Thymus (tissue), 11 donors: Measurements from ENCODE around the gene CCSER1. TPM values are rescaled to one million over a fixed set of nuclear protein-coding genes. Genes with fewer than 3 reads are reported as not detected.

Source experiments
- DNase-seq, 9 donors: peaks; one replicate each; pipeline ENCODE4 v3.0.0-alpha.2; 2013; ENCODE audit warnings: low spot score in 9 of 9, low read depth in 6 of 9, missing footprints in 1 of 9
- H3K27ac ChIP-seq, 2 donors: one replicate each; pipeline ENCODE4 v1.5.1; 2013; ENCODE audit warnings: control low read depth in 1 of 2, low read depth in 1 of 2, low read length in 1 of 2, mild to moderate bottlenecking in 1 of 2, moderate library complexity in 1 of 2
- H3K27me3 ChIP-seq, 2 donors: one replicate each; pipeline ENCODE4 v1.5.1; 2013; ENCODE audit warnings: low read length in 1 of 2; ENCODE audit not compliant: control insufficient read depth in 2 of 2, insufficient read depth in 1 of 2
- H3K36me3 ChIP-seq, 2 donors: one replicate each; pipeline ENCODE4 v1.5.1; 2013; ENCODE audit warnings: low read length in 1 of 2, mild to moderate bottlenecking in 1 of 2, moderate library complexity in 1 of 2; ENCODE audit not compliant: control insufficient read depth in 2 of 2, insufficient read depth in 2 of 2
- H3K4me1 ChIP-seq, 2 donors: one replicate each; pipeline ENCODE4 v1.5.1; 2013; ENCODE audit warnings: low read length in 2 of 2; ENCODE audit not compliant: control insufficient read depth in 2 of 2, insufficient read depth in 2 of 2
- H3K4me3 ChIP-seq, 2 donors: one replicate each; pipeline ENCODE4 v1.5.1; 2013; ENCODE audit warnings: low read length in 2 of 2, control low read depth in 1 of 2, mild to moderate bottlenecking in 1 of 2
- H3K9me3 ChIP-seq, 2 donors: one replicate each; pipeline ENCODE4 v1.5.1; 2013; ENCODE audit warnings: low read length in 1 of 2, mild to moderate bottlenecking in 1 of 2; ENCODE audit not compliant: control insufficient read depth in 2 of 2, insufficient read depth in 1 of 2
- WGBS: extraction: QIAGEN DNeasy Blood & Tissue Kit; methylation state at CpG from one replicate; pipeline ENCODE4 v1.1.7; 2013; 5-methylcytosine and 5-hydroxymethylcytosine counted together
- polyA plus RNA-seq: library from polyadenylated mRNA; stranded (reverse); fragments of 200-250 nt; gene quantifications from one replicate; pipeline ENCODE4 v1.2.3, GENCODE V29; 2013
- total RNA-seq: library from RNA; stranded (reverse); fragments of 120-200 nt; gene quantifications from one replicate; pipeline ENCODE4 v1.2.4, GENCODE V29; 2013
- donor health status: healthy.

Gene CCSER1
- total and polyA plus RNA-seq, 2 donors: 2.0 to 8.7 TPM

GRCh38 chr4:90584051-90584450 is 456.9 kb downstream of the CCSER1 start:
- H3K4me1 ChIP-seq: no peaks in the 10 kb centered on the region
- H3K9me3 ChIP-seq: no peaks in the 10 kb centered on the region
- no peak for DNase-seq
- no peaks in the 10 kb centered on the region for H3K36me3 ChIP-seq
- WGBS: 64% methylated on average over 2 of the region's 2 CpGs
- H3K27me3 ChIP-seq: no peaks in the 10 kb centered on the region
- no peak overlapping the region for H3K27ac ChIP-seq
- H3K4me3 ChIP-seq: no peak overlapping the region

GRCh38 chr4:90585961-90586360 is 458.8 kb downstream of the CCSER1 start:
- H3K4me3 ChIP-seq: no peak overlapping the region
- 94% methylated on average over 8 of the region's 8 CpGs for WGBS

DNA sequence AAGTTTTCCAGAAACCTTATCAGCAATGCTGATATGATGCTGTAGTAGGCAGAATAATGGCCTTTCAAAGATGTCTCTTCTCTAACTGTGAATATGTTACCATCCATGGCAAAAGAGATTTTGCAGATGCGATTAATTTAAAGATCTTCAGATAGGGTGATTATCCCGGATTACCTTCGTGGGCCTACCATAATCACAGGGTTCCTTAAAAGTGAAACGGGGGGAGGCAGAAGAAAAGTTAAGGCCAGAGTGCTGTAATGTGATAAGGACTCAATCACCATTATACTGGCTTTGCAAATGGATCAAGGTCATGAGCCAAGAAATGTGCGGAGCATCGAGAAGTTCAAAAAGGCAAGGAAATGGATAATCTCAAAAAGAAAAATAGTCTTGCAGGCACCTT is 459.6 kb downstream of the CCSER1 start:
- Histone ChIP-seq H3K4me1 (no peaks in the 10 kb centered on the region), H3K36me3 (no peaks in the 10 kb centered on the region), H3K27ac (no peak overlapping the region), H3K4me3 (no peak overlapping the region), H3K27me3 (no peaks in the 10 kb centered on the region), H3K9me3 (no peaks in the 10 kb centered on the region)
- 98% methylated on average over 6 of the region's 6 CpGs for WGBS
- no peak for DNase-seq

More at GRCh38 chr4:90585961-90586360, 458.8 kb downstream of the CCSER1 start:
- Histone ChIP-seq H3K27ac (no peak overlapping the region), H3K27me3 (no peaks in the 10 kb centered on the region), H3K9me3 (no peaks in the 10 kb centered on the region), H3K4me1 (no peaks in the 10 kb centered on the region), H3K36me3 (no peaks in the 10 kb centered on the region)
- DNase-seq: no peak

GRCh38 chr4:90597927-90598326 is 470.7 kb downstream of the CCSER1 start:
- 93% methylated on average over 4 of the region's 4 CpGs for WGBS
- no peak for DNase-seq

DNA sequence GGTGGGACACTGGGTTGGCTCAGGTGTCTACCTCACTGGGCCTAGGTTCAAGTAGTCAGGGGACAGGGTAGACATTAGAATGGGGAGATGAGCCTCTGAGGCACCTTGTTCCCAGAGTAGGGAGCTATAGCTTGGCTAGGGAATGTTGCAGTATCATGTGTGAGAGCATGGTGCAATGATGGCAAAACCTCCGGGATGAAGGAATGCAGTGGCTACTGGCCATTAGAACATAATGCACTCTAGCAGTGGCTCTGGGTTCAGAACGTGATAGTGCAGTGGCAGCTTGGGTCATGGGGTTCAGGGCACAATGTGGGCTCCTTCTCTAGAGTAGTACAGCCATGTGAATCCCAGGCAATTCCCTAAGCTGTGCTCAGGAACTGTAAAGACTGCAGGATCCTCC is 471.5 kb downstream of the CCSER1 start:
- Histone ChIP-seq H3K4me3 (no peak overlapping the region), H3K27me3 (no peaks in the 10 kb centered on the region), H3K9me3 (no peaks in the 10 kb centered on the region), H3K36me3 (no peaks in the 10 kb centered on the region), H3K4me1 (no peaks in the 10 kb centered on the region), H3K27ac (no peak overlapping the region)
- 89% methylated on average over 2 of the region's 2 CpGs for WGBS
- no peak for DNase-seq

More at GRCh38 chr4:90597927-90598326, 470.7 kb downstream of the CCSER1 start:
- Histone ChIP-seq H3K4me1 (no peaks in the 10 kb centered on the region), H3K9me3 (no peaks in the 10 kb centered on the region), H3K36me3 (no peaks in the 10 kb centered on the region), H3K27ac (no peak overlapping the region), H3K4me3 (no peak overlapping the region), H3K27me3 (no peaks in the 10 kb centered on the region)

DNA sequence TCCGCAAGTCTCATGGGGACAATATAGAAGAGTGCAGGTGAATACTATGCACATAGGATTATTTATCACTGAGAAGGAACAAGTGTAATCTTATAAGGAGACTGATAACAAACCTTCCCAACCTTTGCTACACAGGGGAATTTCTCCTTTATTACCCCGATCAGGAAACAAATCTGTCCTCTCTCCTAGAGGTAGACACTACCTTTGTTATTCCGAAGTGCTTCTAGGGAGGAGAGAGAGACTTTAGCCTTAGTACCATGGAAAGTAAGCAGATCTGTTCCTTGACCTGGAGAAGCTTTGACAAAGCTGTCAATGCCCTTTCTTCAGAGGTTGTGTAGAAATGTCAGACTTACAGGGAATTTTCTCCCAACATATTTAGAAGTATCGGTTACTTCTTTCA is 475.5 kb downstream of the CCSER1 start:
- Histone ChIP-seq H3K27ac (no peak overlapping the region), H3K27me3 (no peaks in the 10 kb centered on the region), H3K36me3 (no peaks in the 10 kb centered on the region), H3K4me3 (no peak overlapping the region), H3K4me1 (no peaks in the 10 kb centered on the region), H3K9me3 (peaks cover 0 to 4% of the 10 kb centered on the region in 2 donors)
- 97% methylated on average over 4 of the region's 4 CpGs for WGBS
- no peak for DNase-seq

DNA sequence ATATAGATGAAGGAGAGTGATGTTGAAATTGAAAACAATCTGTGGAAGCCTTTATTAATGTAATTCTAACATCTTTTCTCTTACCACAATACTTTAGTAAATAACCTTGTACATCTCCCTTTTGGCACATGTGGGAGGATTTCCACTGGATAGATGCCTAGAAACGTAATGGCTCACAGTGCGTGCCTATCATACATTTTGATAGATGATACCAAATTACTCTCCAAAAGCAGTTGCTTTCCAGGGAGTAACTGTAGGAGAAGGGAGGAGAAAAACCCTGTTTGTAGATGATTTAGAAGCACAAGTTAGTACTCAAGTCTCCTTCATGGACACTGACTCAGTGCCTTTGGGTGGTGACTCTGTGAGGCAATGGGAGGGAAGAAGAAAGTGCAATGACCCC is 476.3 kb downstream of the CCSER1 start:
- H3K9me3 ChIP-seq: peaks cover 0 to 4% of the 10 kb centered on the region in 2 donors

GRCh38 chr4:90606781-90607180 is 479.6 kb downstream of the CCSER1 start:
- no peaks in the 10 kb centered on the region for H3K36me3 ChIP-seq
- H3K27me3 ChIP-seq: no peaks in the 10 kb centered on the region
- H3K4me3 ChIP-seq: no peak overlapping the region
- no peaks in the 10 kb centered on the region for H3K4me1 ChIP-seq
- DNase-seq: no peak
- H3K27ac ChIP-seq: no peak overlapping the region
- H3K9me3 ChIP-seq: peaks cover 0 to 4% of the 10 kb centered on the region in 2 donors
- WGBS: 100% methylated on average over 1 of the region's 1 CpG

More for the DNA sequence above, 476.3 kb downstream of the CCSER1 start:
- H3K36me3 ChIP-seq: no peaks in the 10 kb centered on the region
- 89% methylated on average over 2 of the region's 2 CpGs for WGBS
- no peaks in the 10 kb centered on the region for H3K27me3 ChIP-seq
- H3K4me3 ChIP-seq: no peak overlapping the region
- no peak overlapping the region for H3K27ac ChIP-seq
- no peaks in the 10 kb centered on the region for H3K4me1 ChIP-seq
- no peak for DNase-seq

DNA sequence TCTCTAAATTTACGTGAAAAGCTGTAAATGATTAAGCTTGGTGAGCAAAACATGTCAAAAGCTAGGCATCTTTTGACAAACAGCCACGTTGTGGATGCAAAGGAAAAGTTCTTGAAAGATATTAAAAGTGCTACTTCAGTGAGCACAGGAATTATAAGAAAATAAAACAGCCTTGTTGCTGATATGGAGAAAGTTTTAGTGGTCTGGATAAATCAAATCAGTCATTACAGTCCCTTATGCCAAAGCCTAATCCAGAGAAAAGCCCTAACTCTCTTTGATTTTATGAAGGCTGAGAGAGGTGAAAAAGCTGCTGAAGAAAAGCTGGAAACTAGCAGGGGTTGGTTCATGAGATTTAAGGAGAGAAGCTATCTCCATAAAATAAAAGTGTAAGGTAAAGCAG is 487.2 kb downstream of the CCSER1 start:
- 79% methylated on average over 2 of the region's 2 CpGs for WGBS
- H3K4me3 ChIP-seq: no peak overlapping the region
- DNase-seq: no peak

DNA sequence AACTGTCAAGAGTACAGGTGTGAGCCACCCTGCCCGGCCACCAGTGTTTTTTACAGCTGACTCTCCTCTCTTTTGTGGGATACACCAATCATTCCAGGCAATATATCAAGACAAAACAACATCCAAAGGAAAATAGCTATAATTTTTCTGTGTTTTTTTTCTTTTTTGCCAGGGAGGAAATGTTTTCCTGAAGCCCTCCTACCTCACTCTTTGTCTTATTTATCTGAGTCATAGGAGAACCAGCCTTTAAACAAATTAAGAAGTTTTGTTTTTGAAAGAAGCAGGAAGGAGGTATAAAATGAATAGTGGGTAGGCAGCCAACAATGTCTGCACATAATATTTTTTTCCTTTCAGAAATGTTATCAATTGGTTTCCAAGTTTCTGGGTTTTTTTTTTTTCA is 493.9 kb downstream of the CCSER1 start:
- Histone ChIP-seq H3K27me3 (no peaks in the 10 kb centered on the region), H3K36me3 (no peaks in the 10 kb centered on the region), H3K4me1 (no peaks in the 10 kb centered on the region), H3K27ac (no peak overlapping the region), H3K9me3 (no peaks in the 10 kb centered on the region), H3K4me3 (no peak overlapping the region)
- no peak for DNase-seq
- WGBS: 90% methylated on average over 1 of the region's 1 CpG

More for the DNA sequence above, 487.2 kb downstream of the CCSER1 start:
- Histone ChIP-seq H3K27me3 (no peaks in the 10 kb centered on the region), H3K36me3 (no peaks in the 10 kb centered on the region), H3K4me1 (no peaks in the 10 kb centered on the region), H3K27ac (no peak overlapping the region), H3K9me3 (no peaks in the 10 kb centered on the region)
